Colonic mucosa (tissue), 4 donors: ENCODE measurements around the gene SELENOS. TPM values are rescaled to one million over a fixed set of nuclear protein-coding genes. Genes with fewer than 3 reads are reported as not detected.
A peak's percentile ranks its signal among the peaks of the same experiment; 100 is the strongest.

Experiments used
- DNase-seq: peaks from one replicate; pipeline ENCODE4 v3.0.0-alpha.2; 2020
- H3K27ac ChIP-seq: fragments of 200-600 bp; one replicate; pipeline ENCODE4 v1.8.0; 2021
- H3K27me3 ChIP-seq: fragments of 200-600 bp; one replicate; pipeline ENCODE4 v1.8.0; 2021
- H3K36me3 ChIP-seq: fragments of 200-600 bp; one replicate; pipeline ENCODE4 v1.8.0; 2021
- H3K4me1 ChIP-seq: fragments of 200-600 bp; one replicate; pipeline ENCODE4 v1.8.0; 2021; ENCODE audit warnings: mild to moderate bottlenecking
- H3K4me3 ChIP-seq: fragments of 200-600 bp; one replicate; pipeline ENCODE4 v1.8.0; 2021
- H3K9ac ChIP-seq, 2 donors: one replicate each; pipeline ENCODE4 v1.7.0; 2013; ENCODE audit warnings: control low read depth in 2 of 2, low read depth in 2 of 2, low read length in 2 of 2
- H3K9me3 ChIP-seq: fragments of 200-600 bp; one replicate; pipeline ENCODE4 v1.8.0; 2021
- CTCF ChIP-seq: fragments of 200-600 bp; IDR thresholded peaks from one replicate; pipeline ENCODE4 v1.8.0; 2022; ENCODE audit warnings: antibody characterized with exemption, mild to moderate bottlenecking
- intact Hi-C: fragments of 100-400 bp; cut with DNase I; formaldehyde crosslinking; loops from one replicate; pipeline ENCODE4 v1.14.1; 2022
- total RNA-seq, 2 donors: library from RNA; stranded (reverse); fragmentation: NEBNext Ultra II Directional in 1 of 2; extraction: Animal tissue kit (Norgen Biotek cat#: 25700) in 1 of 2; gene quantifications; one replicate each; pipeline ENCODE4 v1.2.1, GENCODE V29; 2021
- donor health status: healthy.
- donor health status: DM: no; HTN: no; CAD: no.
- donor health status: DM: no; HTN: no; CAD: no.

Gene SELENOS
- total RNA-seq, 2 donors from 2014 or later = 85.8 to 121 TPM

GRCh38 chr15:101254157-101255050 lies 22.9 kb downstream of the SELENOS start:
- Histone ChIP-seq H3K4me3 (no peak overlapping the region), H3K9ac (no peak overlapping the region), H3K27me3 (no peaks in the 10 kb centered on the region), H3K27ac (no peak overlapping the region), H3K4me1 (peaks cover 18% of the 10 kb centered on the region), H3K36me3 (no peaks in the 10 kb centered on the region), H3K9me3 (no peaks in the 10 kb centered on the region)
- intact Hi-C loops = no loop called here
- no peak for DNase-seq
- TF ChIP-seq CTCF = no peak

GRCh38 chr15:101252836-101253235 lies 24.4 kb downstream of the SELENOS start:
- Histone ChIP-seq H3K27me3 (no peaks in the 10 kb centered on the region), H3K36me3 (no peaks in the 10 kb centered on the region), H3K4me1 (peaks cover 19% of the 10 kb centered on the region), H3K9ac (peak overlapping the region; percentile 87), H3K27ac (no peak overlapping the region), H3K4me3 (peak overlapping the region; percentile 62), H3K9me3 (no peaks in the 10 kb centered on the region)
- TF ChIP-seq CTCF = no peak
- intact Hi-C loops = no loop called here
- no peak for DNase-seq

DNA sequence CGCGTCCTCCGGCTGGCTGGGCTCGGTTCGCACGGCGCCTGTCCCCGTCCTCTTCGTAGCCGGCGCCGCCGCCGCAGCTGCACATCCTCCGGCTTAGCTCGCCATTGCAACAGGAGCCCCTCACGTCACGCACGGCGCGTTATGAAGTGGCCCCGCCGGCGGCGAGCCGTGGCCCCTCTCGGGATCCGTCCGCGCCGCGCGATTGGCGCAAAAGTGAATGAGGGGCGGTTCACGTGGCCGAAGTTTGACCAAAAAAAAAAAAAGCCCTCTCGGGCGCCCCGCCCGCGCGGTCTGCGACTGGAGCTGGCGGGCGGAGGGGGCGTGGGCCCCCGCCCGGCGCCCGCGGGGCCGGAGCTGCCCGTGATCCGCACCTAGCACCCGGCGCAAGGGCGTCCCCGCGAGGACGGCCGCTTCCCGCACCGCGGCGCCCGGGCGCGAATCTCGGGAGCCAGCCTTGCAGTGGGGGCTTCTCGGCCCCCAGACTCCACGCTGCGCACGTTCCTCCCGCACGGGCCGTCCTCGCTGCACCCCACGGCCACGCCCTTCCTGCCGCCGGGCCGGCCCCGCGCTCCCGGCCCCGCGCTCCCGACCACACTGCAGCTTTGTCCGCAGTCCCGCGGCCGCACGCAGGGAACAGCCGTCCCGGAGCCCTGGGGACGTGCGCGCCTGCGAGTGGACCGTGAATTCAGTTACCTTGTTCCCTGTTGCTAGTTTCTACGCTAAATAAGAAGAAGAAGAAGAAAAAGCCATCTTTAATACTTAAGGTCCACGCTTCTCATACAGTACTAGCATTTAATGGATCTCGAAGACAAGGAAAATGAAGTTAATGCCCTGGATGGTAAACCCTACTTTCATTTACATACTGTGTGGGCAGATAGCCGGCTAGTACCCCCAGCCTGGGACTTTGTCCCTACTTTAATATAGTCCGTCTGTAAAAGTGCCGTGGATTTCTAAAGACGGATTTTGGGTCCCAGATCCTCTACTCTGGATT lies 25.2 kb downstream of the SELENOS start, which contains the start of gene CHSY1:
CHSY1 (minus strand) TSS at position 219 of the 991 bp plus-strand sequence. CDS start 592 bp downstream, outside the sequence.
- TF ChIP-seq CTCF = no peak
- DNase-seq = peak; percentile 91
- Histone ChIP-seq H3K36me3 (no peaks in the 10 kb centered on the region), H3K4me3 (peak within 1 kb of the TSS; percentile 89), H3K27me3 (no peaks in the 10 kb centered on the region), H3K9me3 (no peaks in the 10 kb centered on the region), H3K4me1 (peaks cover 19% of the 10 kb centered on the region), H3K9ac (peak within 1 kb of the TSS; percentile 87), H3K27ac (peak within 1 kb of the TSS; percentile 83)
- intact Hi-C loops = no loop called here

- no peak for TF ChIP-seq CTCF
- H3K9ac ChIP-seq = peak overlapping the region; percentile 75 to 87
- H3K9me3 ChIP-seq = no peaks in the 10 kb centered on the region
- peak overlapping the region; percentile 83 for H3K27ac ChIP-seq
- H3K27me3 ChIP-seq = no peaks in the 10 kb centered on the region
- intact Hi-C loops = no loop called here
- H3K4me1 ChIP-seq = peaks cover 19% of the 10 kb centered on the region
- no peaks in the 10 kb centered on the region for H3K36me3 ChIP-seq
- H3K4me3 ChIP-seq = peak overlapping the region; percentile 89
- peak; percentile 38 for DNase-seq
Observed at GRCh38 chr15:101250873-101251829, 26.1 kb downstream of the SELENOS start.
